Stimulated activated CD8-positive, alpha-beta memory T cell treated with anti-CD3 and anti-CD28 coated beads, Interleukin-2, amount 100 ng/mL, for 48 hours (primary cell): ENCODE measurements around the gene CTDSPL2.
"Not testable (repeated sequence)": the region's sequence is repeated elsewhere in the genome, so short reads cannot be mapped to it uniquely, and the experiment has no call there.

Experiments
- DNase-seq, 2 donors: peaks; one replicate each; pipeline ENCODE4 v3.0.0-alpha.2; 2020; ENCODE audit warnings: low read depth in 2 of 2

Gene CTDSPL2

DNA sequence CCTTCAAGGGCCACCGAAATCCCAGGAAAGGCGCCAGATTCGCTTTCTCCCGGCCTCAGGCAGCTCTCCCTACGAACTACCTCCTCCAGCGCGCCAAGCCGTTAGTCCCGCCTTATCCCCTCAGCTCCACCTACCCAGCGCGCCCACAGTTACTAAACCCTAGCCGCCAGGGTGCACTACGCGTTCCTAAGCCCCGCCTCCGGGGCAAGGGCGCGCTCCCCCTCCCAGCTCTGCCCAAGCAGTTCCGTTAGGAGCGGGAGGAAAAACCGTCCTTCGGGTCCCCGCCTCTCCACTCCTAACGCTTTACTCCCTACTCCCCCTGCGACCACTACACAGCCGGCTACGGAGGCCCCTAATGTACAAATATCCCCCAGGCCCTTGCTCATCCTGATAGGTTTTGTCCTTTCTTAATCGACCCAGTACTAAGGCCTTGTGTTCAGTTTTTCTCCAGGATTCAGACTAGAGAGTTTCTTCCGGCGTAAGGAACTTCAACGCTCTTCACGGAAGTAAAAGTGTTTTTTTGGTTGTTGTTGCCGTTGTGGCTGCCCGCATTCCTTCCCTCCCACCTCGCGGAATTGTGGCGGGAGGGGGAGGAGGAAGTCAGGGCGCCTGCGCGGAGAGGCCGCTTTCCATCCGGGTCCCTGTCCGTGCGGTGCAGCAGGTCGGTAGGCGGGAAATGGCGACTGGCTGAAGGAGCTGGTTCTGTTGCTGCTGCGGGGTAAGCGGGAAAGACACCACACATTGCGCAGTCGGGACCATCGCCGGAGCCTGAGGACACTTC lies at the start of gene CTDSPL2:
CTDSPL2 (plus strand) TSS at position 655 of the 781 bp plus-strand sequence. CDS start 31,386 bp downstream, outside the sequence.
- DNase-seq, result peak; percentile 91 to 93

GRCh38 chr15:44381236-44381635 lies 46.2 kb upstream of the CTDSPL2 start:
- DNase-seq, result no peak

DNA sequence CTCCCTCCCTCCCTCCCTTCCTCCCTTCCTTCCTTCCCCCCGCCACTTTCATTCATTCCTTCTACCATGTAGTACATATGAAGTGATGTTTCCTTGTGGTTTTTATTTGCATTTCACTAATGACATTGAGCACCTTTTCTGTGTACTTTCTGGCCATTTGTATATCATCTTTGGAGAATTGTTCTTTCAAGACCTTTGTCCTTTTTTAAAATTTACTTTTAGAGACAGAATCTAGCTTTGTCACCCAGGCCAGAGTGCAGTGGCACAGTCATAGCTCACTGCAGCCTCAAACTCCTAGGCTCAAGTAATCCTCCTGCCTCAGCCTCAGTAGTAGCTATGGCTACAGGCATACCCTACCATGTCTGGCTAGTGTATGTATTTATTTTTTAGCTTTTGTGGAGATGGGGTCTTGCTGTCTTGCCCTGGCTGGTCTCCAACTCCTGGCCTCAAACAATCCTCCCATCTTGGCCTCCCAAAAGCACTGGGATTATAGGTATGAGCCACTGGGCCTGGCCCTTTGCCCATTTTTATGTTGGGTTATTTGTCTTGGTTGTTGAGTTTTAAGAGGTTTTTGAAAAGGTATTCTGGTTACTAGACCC lies 42.0 kb upstream of the CTDSPL2 start:
- DNase-seq, result no peak

DNA sequence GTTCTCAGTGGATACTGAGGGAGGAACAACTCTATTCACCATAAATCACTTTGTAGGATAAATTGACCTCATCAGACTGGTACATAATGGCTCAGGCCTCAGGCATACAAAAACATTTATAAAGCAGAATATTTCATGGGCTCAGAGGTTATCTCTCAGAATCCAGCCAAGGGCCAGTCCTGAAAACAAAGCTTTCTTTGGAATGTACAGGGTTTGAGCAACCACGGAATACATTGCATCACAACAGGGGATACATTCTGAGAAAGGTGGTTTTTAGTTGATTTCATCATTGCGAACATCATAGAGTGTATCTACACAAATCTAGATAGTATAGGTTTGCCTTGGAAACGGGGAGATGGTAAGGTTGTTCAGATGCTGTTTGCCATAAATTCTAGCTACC lies 33.4 kb upstream of the CTDSPL2 start:
- no peak for DNase-seq

GRCh38 chr15:44394562-44394961 lies 32.9 kb upstream of the CTDSPL2 start:
- no peak for DNase-seq

GRCh38 chr15:44397869-44398268 lies 29.6 kb upstream of the CTDSPL2 start:
- DNase-seq, result no peak

GRCh38 chr15:44414001-44414400 lies 13.4 kb upstream of the CTDSPL2 start:
- no peak for DNase-seq

GRCh38 chr15:44427756-44428724 lies 611 bp downstream of the CTDSPL2 start:
- peak in 1 of 2 donors; percentile 24 for DNase-seq

GRCh38 chr15:44435893-44436667 lies 8.7 kb downstream of the CTDSPL2 start:
- no peak for DNase-seq

DNA sequence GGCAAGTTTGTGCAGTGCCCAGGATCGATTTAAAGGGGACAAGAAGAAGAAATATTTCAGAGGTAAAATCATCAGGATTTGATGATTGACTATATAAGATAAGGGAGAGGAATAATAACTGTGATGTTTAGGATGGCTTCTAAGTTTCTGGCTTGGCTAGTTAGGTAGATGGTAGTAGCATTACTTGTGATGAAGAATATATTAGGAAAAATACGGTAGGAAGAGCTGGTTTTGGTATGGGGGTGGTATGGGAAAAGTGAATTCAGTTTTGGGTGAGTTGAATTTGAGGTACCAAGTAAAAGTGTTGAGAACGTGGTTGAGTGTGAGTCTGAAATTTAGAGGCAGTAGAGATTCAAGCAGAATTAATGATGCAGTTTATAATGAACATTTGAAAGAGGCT lies 11.0 kb downstream of the CTDSPL2 start:
- no peak for DNase-seq

DNA sequence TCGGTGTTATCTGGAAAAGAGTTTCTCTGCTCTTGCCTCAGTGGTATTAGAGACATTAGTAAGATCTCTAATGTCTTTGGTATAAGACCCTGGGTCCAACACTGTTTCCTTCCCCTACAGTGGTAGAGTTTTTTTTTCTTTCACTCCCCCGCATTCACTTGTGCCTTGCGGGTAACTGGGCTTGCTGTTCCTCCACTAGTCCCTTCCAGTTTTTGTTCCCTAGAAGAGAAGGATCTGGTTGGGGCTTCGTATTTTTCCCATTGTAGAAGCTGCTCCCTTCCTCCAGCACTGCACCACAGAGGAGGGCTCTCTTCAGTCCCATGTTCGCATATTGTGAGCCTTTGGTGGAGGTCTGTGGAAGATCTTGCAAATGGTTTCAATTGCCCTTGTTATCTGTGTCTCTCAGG lies 13.7 kb downstream of the CTDSPL2 start:
- no peak for DNase-seq

- no peak for DNase-seq
Observed at GRCh38 chr15:44443515-44443914, 16.1 kb downstream of the CTDSPL2 start.

- DNase-seq, result no peak
Observed at GRCh38 chr15:44447772-44448376, 20.4 kb downstream of the CTDSPL2 start.

DNA sequence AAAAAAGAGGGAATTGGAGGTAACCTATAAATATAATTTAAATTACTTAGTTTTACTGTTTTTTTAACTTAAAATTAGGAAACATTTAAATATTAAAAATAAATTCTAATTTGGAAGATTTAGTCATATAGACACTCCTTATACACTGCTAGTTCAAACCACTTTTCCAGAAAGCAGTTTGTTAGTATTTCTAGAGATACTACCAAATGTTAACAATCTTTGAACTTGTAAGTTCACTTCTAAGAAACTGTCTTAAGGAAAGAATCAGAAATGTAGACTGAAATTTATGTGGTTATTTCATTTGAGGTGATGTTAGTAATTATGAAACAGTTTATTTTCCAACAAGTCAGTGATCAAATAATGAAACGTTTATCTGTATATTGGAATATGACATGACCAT lies 22.7 kb downstream of the CTDSPL2 start:
- DNase-seq, result no peak

- not testable (repeated sequence) for DNase-seq
Observed at GRCh38 chr15:44453578-44454283, 26.3 kb downstream of the CTDSPL2 start.

- no peak for DNase-seq
Observed at GRCh38 chr15:44458429-44458828, 31.0 kb downstream of the CTDSPL2 start.

- DNase-seq, result no peak
Observed at GRCh38 chr15:44468709-44469385, 41.4 kb downstream of the CTDSPL2 start.

- no peak for DNase-seq
Observed at GRCh38 chr15:44471885-44472455, 44.5 kb downstream of the CTDSPL2 start.

GRCh38 chr15:44479343-44479742 lies 51.9 kb downstream of the CTDSPL2 start:
- DNase-seq, result no peak
